HEK293 (cell line): ENCODE results near the gene CELF1.

Experiments
- KLF1 ChIP-seq: fragments of 450-650 bp; formaldehyde crosslinking; IDR thresholded peaks from 2 replicates; pipeline ENCODE4 v1.5.1; 2016; ENCODE audit warnings: missing biosample characterization, missing genetic modification characterization
- SCRT2 ChIP-seq: fragments of 450-650 bp; formaldehyde crosslinking; IDR thresholded peaks from 2 replicates; pipeline ENCODE4 v1.5.1; 2016; ENCODE audit warnings: missing biosample characterization, missing genetic modification characterization
- SP7 ChIP-seq: fragments of 450-650 bp; formaldehyde crosslinking; IDR thresholded peaks from 2 replicates; pipeline ENCODE4 v1.5.1; 2016; ENCODE audit warnings: missing biosample characterization, missing genetic modification characterization
- TSHZ1 ChIP-seq: fragments of 450-650 bp; formaldehyde crosslinking; IDR thresholded peaks from 2 replicates; pipeline ENCODE4 v1.5.1; 2016; ENCODE audit warnings: missing biosample characterization, missing genetic modification characterization, borderline replicate concordance
- YY1 ChIP-seq: fragments of 450-650 bp; formaldehyde crosslinking; IDR thresholded peaks from 2 replicates; pipeline ENCODE4 v1.5.1; 2018; ENCODE audit warnings: missing biosample characterization, missing genetic modification characterization
- ZBTB11 ChIP-seq: fragments of 450-650 bp; formaldehyde crosslinking; conservative IDR thresholded peaks from 2 replicates; pipeline ENCODE4 v1.5.1; 2016; ENCODE audit warnings: low read depth, missing biosample characterization, missing genetic modification characterization
- ZBTB17 ChIP-seq: fragments of 450-650 bp; formaldehyde crosslinking; IDR thresholded peaks from 2 replicates; pipeline ENCODE4 v1.5.1; 2016; ENCODE audit warnings: missing biosample characterization, missing genetic modification characterization
- ZNF114 ChIP-seq: fragments of 450-650 bp; formaldehyde crosslinking; IDR thresholded peaks from 2 replicates; pipeline ENCODE4 v1.5.0; 2017; ENCODE audit warnings: missing biosample characterization, missing genetic modification characterization
- ZNF132 ChIP-seq: fragments of 450-650 bp; formaldehyde crosslinking; IDR thresholded peaks from 2 replicates; pipeline ENCODE4 v1.5.1; 2017; ENCODE audit warnings: missing biosample characterization, missing genetic modification characterization, borderline replicate concordance
- ZNF148 ChIP-seq: fragments of 450-650 bp; formaldehyde crosslinking; IDR thresholded peaks from 2 replicates; pipeline ENCODE4 v1.5.0; 2017; ENCODE audit warnings: missing biosample characterization, missing genetic modification characterization, borderline replicate concordance
- ZNF16 ChIP-seq: fragments of 450-650 bp; formaldehyde crosslinking; IDR thresholded peaks from 2 replicates; pipeline ENCODE4 v1.5.1; 2016; ENCODE audit warnings: low read depth, missing biosample characterization, missing genetic modification characterization
- ZNF169 ChIP-seq: fragments of 450-650 bp; formaldehyde crosslinking; IDR thresholded peaks from 2 replicates; pipeline ENCODE4 v1.5.1; 2016; ENCODE audit warnings: missing biosample characterization, missing genetic modification characterization
- ZNF211 ChIP-seq: fragments of 450-650 bp; formaldehyde crosslinking; IDR thresholded peaks from 2 replicates; pipeline ENCODE4 v1.5.1; 2016; ENCODE audit warnings: low read depth, missing biosample characterization, missing genetic modification characterization
- ZNF341 ChIP-seq: fragments of 450-650 bp; formaldehyde crosslinking; IDR thresholded peaks from 2 replicates; pipeline ENCODE4; 2016; ENCODE audit warnings: low read depth, missing biosample characterization, missing genetic modification characterization
- ZNF366 ChIP-seq: fragments of 450-650 bp; formaldehyde crosslinking; conservative IDR thresholded peaks from 2 replicates; pipeline ENCODE4 v1.5.1; 2016; ENCODE audit warnings: missing biosample characterization, missing genetic modification characterization
- ZNF433 ChIP-seq: fragments of 450-650 bp; formaldehyde crosslinking; IDR thresholded peaks from 2 replicates; pipeline ENCODE4 v1.5.1; 2016; ENCODE audit warnings: missing biosample characterization, missing genetic modification characterization, low read depth
- ZNF449 ChIP-seq: fragments of 450-650 bp; formaldehyde crosslinking; IDR thresholded peaks from 2 replicates; pipeline ENCODE4 v1.5.1; 2017; ENCODE audit warnings: missing biosample characterization, mild to moderate bottlenecking, missing genetic modification characterization, moderate library complexity
- ZNF544 ChIP-seq: fragments of 450-650 bp; formaldehyde crosslinking; IDR thresholded peaks from 2 replicates; pipeline ENCODE4 v1.5.0; 2017; ENCODE audit warnings: missing biosample characterization, missing genetic modification characterization
- ZNF548 ChIP-seq: fragments of 450-650 bp; formaldehyde crosslinking; IDR thresholded peaks from 2 replicates; pipeline ENCODE4 v1.5.1; 2016; ENCODE audit warnings: missing biosample characterization, missing genetic modification characterization
- ZNF555 ChIP-seq: fragments of 450-650 bp; formaldehyde crosslinking; conservative IDR thresholded peaks from 2 replicates; pipeline ENCODE4 v1.5.1; 2017; ENCODE audit warnings: missing biosample characterization, mild to moderate bottlenecking, missing genetic modification characterization, inconsistent platforms
- ZNF600 ChIP-seq: fragments of 450-650 bp; formaldehyde crosslinking; IDR thresholded peaks from 2 replicates; pipeline ENCODE4 v1.5.1; 2016; ENCODE audit warnings: missing biosample characterization, missing genetic modification characterization
- ZNF610 ChIP-seq: fragments of 450-650 bp; formaldehyde crosslinking; IDR thresholded peaks from 2 replicates; pipeline ENCODE4 v1.5.1; 2016; ENCODE audit warnings: missing biosample characterization, missing genetic modification characterization, borderline replicate concordance
- ZNF645 ChIP-seq: fragments of 450-650 bp; formaldehyde crosslinking; IDR thresholded peaks from 2 replicates; pipeline ENCODE4; 2016; ENCODE audit warnings: missing biosample characterization, missing genetic modification characterization
- ZNF664 ChIP-seq: fragments of 450-650 bp; formaldehyde crosslinking; IDR thresholded peaks from 2 replicates; pipeline ENCODE4 v1.5.1; 2016; ENCODE audit warnings: missing biosample characterization, missing genetic modification characterization
- ZNF843 ChIP-seq: fragments of 450-650 bp; formaldehyde crosslinking; IDR thresholded peaks from 2 replicates; pipeline ENCODE4 v1.5.1; 2016; ENCODE audit warnings: missing biosample characterization, missing genetic modification characterization
- ZSCAN16 ChIP-seq: fragments of 450-650 bp; formaldehyde crosslinking; IDR thresholded peaks from 2 replicates; pipeline ENCODE4 v1.5.1; 2016; ENCODE audit warnings: missing biosample characterization, missing genetic modification characterization
- TF ChIP-seq, protein P1 (sequence below): fragments of 450-650 bp; formaldehyde crosslinking; IDR thresholded peaks from 2 replicates; pipeline ENCODE4 v1.5.1; 2016; ENCODE audit warnings: missing biosample characterization, missing genetic modification characterization

CELF1 gene

GRCh38 chr11:47415949-47416472 lies 136.9 kb downstream of the CELF1 start (continued):
- TF ChIP-seq ZNF341 (tag by site-specific recombination) (no peak), ZNF433 (tag by site-specific recombination) (no peak), ZNF555 (no peak), SCRT2 (tag by site-specific recombination) (no peak), SP7 (peak; percentile 65), YY1 (no peak), ZNF548 (tag by site-specific recombination) (no peak), ZNF544 (tag by site-specific recombination) (no peak), ZNF843 (tag by site-specific recombination) (no peak), ZNF449 (tag by site-specific recombination) (no peak), ZNF610 (tag by site-specific recombination) (no peak), ZNF645 (tag by site-specific recombination) (no peak), ZNF132 (no peak), KLF1 (tag by site-specific recombination) (peak; percentile 33; the same call in 1 of the 2 replicates), ZBTB17 (tag by site-specific recombination) (peak; percentile 80), ZSCAN16 (tag by site-specific recombination) (no peak), ZNF148 (tag by site-specific recombination) (no peak), ZNF211 (tag by site-specific recombination) (no peak), ZNF600 (tag by site-specific recombination) (peak; percentile 98), ZBTB11 (tag by site-specific recombination) (no peak), ZNF16 (tag by site-specific recombination) (no peak), ZNF169 (tag by site-specific recombination) (no peak), ZNF366 (tag by site-specific recombination) (no peak), ZNF114 (tag by site-specific recombination) (no peak), TSHZ1 (tag by site-specific recombination) (no peak), ZNF664 (tag by site-specific recombination) (no peak)
- TF ChIP-seq, protein P1, sequence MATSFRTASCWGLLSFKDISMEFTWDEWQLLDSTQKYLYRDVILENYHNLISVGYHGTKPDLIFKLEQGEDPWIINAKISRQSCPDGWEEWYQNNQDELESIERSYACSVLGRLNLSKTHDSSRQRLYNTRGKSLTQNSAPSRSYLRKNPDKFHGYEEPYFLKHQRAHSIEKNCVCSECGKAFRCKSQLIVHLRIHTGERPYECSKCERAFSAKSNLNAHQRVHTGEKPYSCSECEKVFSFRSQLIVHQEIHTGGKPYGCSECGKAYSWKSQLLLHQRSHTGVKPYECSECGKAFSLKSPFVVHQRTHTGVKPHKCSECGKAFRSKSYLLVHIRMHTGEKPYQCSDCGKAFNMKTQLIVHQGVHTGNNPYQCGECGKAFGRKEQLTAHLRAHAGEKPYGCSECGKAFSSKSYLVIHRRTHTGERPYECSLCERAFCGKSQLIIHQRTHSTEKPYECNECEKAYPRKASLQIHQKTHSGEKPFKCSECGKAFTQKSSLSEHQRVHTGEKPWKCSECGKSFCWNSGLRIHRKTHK (tag by site-specific recombination) = no peak
